NT2/D1 (cell line): ENCODE data around the gene SIK3.

Source experiments
- DNase-seq: peaks from one replicate; pipeline ENCODE4 v3.0.0-alpha.2; 2011; ENCODE audit warnings: low read depth, low spot score
- H3K27me3 ChIP-seq: 2 replicates; pipeline ENCODE4 v1.6.0; 2011; ENCODE audit warnings: mild to moderate bottlenecking; ENCODE audit not compliant: insufficient read length, insufficient read depth
- H3K36me3 ChIP-seq: 2 replicates; pipeline ENCODE4 v1.6.1; 2011; ENCODE audit warnings: mild to moderate bottlenecking, low read length, mixed read lengths; ENCODE audit not compliant: insufficient read depth, insufficient read length
- H3K4me1 ChIP-seq: 2 replicates; pipeline ENCODE4 v1.5.1; 2011; ENCODE audit not compliant: insufficient read depth, insufficient read length
- H3K4me3 ChIP-seq: 2 replicates; pipeline ENCODE4 v1.5.1; 2011; ENCODE audit warnings: low read depth; ENCODE audit not compliant: insufficient read length
- H3K9ac ChIP-seq: 2 replicates; pipeline ENCODE4 v1.6.0; 2011; ENCODE audit warnings: low read depth; ENCODE audit not compliant: insufficient read length
- H3K9me3 ChIP-seq: 2 replicates; pipeline ENCODE4 v1.5.1; 2011; ENCODE audit warnings: mild to moderate bottlenecking, low read length; ENCODE audit not compliant: insufficient read depth
- SUZ12 ChIP-seq: IDR thresholded peaks from 2 replicates; pipeline ENCODE4 v1.6.1; 2011; ENCODE audit not compliant: insufficient read length, insufficient read depth; ENCODE audit errors: extremely low read depth
- YY1 ChIP-seq: IDR thresholded peaks from 2 replicates; pipeline ENCODE4 v1.6.1; 2011; ENCODE audit not compliant: insufficient read length, insufficient read depth
- ZNF274 ChIP-seq: IDR thresholded peaks from 2 replicates; pipeline ENCODE4 v1.6.1; 2011; ENCODE audit warnings: mild to moderate bottlenecking, low read depth, low read length

Gene SIK3

DNA sequence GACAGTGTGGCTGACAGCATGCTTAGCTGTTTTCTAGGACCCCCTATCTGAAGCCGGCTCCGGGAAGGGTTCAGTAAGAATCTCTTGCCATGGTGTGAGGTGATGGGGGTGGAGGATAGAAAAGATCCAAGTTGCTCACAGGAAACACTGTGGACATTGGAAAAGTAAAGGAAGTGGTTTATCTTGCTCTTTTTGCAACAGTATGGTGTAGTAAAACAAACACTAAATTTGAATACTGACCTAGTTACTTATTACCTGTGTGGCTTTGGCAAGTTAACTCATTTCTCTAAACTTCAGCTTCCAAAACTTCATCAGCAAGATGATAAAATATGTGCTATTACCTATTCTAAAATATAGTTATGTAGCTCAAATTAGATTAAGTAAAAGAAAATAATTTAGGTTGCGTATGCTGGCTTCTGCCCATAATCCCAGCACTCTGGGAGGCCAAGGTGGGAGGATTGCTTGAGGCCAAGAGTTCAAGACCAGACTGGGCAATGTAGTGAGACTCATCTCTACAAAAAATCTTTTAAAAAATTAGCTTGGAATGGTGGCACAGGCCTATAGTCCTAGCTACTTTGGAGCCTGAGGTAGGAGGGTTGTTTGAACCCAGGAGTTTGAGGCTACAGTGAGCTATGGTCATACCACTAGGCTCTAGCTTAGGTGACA, 209.2 kb downstream of the SIK3 start:
- no peaks in the 10 kb centered on the region for H3K4me1 ChIP-seq
- H3K9me3 ChIP-seq, result no peaks in the 10 kb centered on the region
- no peak overlapping the region for H3K9ac ChIP-seq
- TF ChIP-seq YY1 (no peak), ZNF274 (no peak), SUZ12 (no peak)
- H3K36me3 ChIP-seq, result peaks cover 24% of the 10 kb centered on the region
- no peak for DNase-seq
- H3K27me3 ChIP-seq, result no peaks in the 10 kb centered on the region
- no peak overlapping the region for H3K4me3 ChIP-seq

DNA sequence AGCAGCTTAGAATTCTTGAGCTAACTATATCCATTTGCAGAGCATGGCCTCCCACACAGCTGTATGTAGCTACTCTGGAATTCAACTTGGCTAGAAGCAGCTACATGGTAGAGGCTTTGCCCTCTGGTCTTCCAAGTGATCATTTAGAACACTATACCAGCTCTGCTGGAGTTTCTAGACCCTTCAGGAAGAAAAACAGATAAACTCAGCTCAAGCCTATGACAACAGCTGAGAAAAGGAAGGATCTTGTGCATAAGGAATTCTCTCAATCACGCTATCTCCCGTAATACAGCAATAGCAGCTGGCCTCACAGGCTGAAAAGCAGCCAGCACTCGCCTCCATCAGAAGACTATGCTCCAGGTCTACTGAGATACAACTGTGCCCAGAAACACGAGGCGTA, 210.2 kb downstream of the SIK3 start:
- no peaks in the 10 kb centered on the region for H3K9me3 ChIP-seq
- peaks cover 17% of the 10 kb centered on the region for H3K36me3 ChIP-seq
- TF ChIP-seq ZNF274 (no peak), YY1 (no peak), SUZ12 (no peak)
- no peak overlapping the region for H3K4me3 ChIP-seq
- no peak for DNase-seq
- H3K27me3 ChIP-seq, result no peaks in the 10 kb centered on the region
- H3K9ac ChIP-seq, result no peak overlapping the region
- no peaks in the 10 kb centered on the region for H3K4me1 ChIP-seq

DNA sequence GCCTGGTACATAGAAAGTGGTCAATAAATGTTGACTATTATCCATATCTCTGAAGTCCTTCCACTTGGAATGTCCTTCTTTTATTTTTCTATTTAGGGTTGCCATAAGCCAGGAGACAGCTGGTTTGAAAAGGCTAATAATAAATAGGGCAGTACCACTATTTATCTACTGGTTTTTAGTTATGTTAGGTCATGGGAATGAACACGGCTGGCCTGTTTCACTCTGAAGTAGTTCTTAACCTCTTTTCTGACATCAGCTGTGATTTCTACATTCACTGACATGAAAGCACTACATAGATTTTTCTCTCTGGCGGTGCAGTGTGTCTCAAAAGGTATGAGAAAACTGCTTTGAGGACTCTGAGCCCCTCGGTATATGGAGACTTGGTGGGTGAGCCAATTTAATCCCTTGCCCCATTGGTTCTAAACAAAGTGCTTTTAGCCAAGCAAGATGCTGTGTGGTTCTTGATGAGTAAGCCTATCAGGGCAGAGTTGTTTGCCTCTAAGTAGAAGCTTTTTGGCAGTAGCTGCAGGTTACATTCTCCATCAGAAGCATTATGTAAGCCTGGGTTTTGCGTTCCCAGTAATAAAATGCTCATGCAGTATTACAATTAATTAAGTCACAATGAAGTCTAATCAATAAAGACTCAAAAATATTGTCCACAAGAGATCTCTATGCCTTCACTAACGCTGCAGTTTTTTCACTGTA, 212.1 kb downstream of the SIK3 start:
- no peaks in the 10 kb centered on the region for H3K4me1 ChIP-seq
- DNase-seq, result no peak
- no peak overlapping the region for H3K4me3 ChIP-seq
- H3K36me3 ChIP-seq, result peaks cover 6% of the 10 kb centered on the region
- TF ChIP-seq YY1 (no peak), ZNF274 (no peak), SUZ12 (no peak)
- no peaks in the 10 kb centered on the region for H3K9me3 ChIP-seq
- H3K9ac ChIP-seq, result no peak overlapping the region
- no peaks in the 10 kb centered on the region for H3K27me3 ChIP-seq

DNA sequence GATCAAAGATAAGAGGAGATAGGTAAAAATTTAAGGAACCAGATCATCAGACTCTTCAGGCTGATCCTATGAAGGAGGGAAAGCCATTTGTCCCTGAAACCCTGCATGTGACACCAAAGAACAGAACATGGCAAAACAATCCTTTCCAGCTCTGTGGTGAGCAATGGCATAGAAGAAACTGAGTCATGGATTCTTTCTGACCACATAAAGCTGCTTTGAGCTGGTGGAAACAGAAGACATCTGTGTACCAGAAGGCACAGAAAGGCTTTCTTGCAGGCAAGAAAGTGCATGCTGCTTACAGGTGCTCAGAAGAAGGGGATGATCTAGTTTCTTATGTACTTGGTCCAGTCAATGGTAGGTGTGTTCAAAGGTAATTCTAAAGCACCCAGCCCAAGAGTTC, 215.8 kb downstream of the SIK3 start:
- DNase-seq, result no peak
- no peak overlapping the region for H3K9ac ChIP-seq

DNA sequence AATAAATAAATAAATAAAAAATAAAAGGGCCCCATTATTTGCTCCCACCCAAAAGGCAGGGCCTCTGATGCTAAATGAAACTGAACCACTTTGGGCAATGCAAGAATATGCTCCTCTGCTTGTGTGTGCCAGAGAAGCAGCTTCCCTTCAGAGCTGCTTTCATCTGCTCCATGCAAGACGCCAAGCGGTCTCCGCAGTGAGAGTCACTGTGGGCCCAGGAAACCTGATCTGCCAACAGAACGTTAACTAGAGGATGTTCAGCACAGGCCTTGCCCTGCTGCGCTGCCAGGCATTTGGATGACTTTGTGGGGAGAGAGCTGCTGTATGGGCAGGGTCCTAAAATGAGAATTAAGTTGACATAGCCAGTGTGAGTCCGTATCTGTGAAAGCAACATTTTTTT, 217.1 kb downstream of the SIK3 start:
- no peak for TF ChIP-seq YY1
- no peak for TF ChIP-seq ZNF274
- TF ChIP-seq SUZ12, result no peak
- Histone ChIP-seq H3K9me3 (no peaks in the 10 kb centered on the region), H3K4me3 (no peak overlapping the region), H3K27me3 (no peaks in the 10 kb centered on the region), H3K4me1 (no peaks in the 10 kb centered on the region), H3K36me3 (peaks cover 9% of the 10 kb centered on the region), H3K9ac (no peak overlapping the region)
- no peak for DNase-seq

More for the DNA sequence above, 215.8 kb downstream of the SIK3 start:
- H3K4me1 ChIP-seq, result no peaks in the 10 kb centered on the region
- no peaks in the 10 kb centered on the region for H3K36me3 ChIP-seq
- H3K4me3 ChIP-seq, result no peak overlapping the region
- no peaks in the 10 kb centered on the region for H3K9me3 ChIP-seq
- H3K27me3 ChIP-seq, result no peaks in the 10 kb centered on the region
- no peak for TF ChIP-seq ZNF274
- no peak for TF ChIP-seq YY1
- no peak for TF ChIP-seq SUZ12

DNA sequence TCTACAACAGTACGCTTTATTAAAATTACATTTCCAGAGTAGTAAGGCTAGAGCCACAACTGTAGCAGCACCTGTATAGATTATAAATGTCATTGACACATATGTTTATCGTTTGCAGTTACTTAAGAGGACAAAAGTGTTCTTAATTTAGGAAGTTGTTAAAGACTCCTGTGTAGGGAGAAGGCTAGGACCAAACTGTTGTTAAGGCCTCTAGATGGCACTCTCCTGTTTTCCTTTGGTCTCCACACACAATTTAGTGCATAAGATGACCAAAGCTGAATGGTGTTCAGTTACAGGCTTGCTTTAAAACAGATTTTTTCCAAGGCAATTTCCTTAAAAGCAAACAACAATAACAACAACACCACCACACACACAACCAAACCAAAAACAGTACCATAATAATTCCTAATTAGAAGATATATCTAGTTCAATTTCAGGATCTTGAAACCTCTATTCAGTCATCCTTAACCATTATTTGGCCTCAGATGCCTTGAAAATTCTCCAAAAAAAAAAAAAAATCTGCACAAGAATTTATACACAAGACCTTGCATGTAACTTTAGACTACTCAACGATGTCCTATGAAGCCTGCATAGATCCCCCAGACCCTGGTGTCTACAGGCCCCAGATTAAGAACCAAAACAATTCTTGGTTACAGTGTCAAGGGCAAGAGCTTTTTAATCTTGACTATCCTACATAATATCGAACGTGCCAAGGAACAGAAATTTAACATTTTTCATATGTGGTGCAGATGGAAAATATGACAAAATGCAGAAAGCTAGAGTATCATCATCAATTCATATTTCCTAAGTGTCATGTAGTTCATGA, 218.2 kb downstream of the SIK3 start:
- TF ChIP-seq SUZ12, result no peak
- no peak for TF ChIP-seq ZNF274
- TF ChIP-seq YY1, result no peak
- DNase-seq, result peak; percentile 36
- H3K9me3 ChIP-seq, result no peaks in the 10 kb centered on the region
- no peaks in the 10 kb centered on the region for H3K27me3 ChIP-seq
- no peaks in the 10 kb centered on the region for H3K4me1 ChIP-seq
- H3K36me3 ChIP-seq, result peaks cover 21% of the 10 kb centered on the region
- no peak overlapping the region for H3K9ac ChIP-seq
- H3K4me3 ChIP-seq, result no peak overlapping the region

DNA sequence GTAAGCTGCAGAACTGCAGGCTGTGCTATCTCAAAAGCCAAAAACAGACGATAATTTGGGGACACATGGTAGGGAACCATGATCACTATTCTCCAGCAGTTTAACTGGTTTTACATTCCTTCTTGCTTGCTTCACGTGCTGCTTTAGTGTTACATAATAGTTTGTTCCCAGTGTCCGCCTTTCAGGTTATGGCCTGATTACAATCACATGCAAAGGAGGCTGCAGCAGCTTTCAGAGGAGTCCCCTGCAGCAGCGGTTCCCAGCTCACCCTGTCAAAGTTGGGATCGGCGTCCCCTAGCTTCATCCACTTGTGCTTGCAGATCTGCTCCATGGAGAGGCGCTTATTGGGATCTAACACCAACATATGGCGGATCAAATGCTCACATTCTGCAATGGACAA, 221.6 kb downstream of the SIK3 start:
- TF ChIP-seq ZNF274 (no peak), YY1 (no peak), SUZ12 (no peak)
- Histone ChIP-seq H3K36me3 (peaks cover 50% of the 10 kb centered on the region), H3K9ac (no peak overlapping the region), H3K4me3 (no peak overlapping the region), H3K9me3 (no peaks in the 10 kb centered on the region), H3K27me3 (no peaks in the 10 kb centered on the region), H3K4me1 (no peaks in the 10 kb centered on the region)
- DNase-seq, result no peak
